ENCODE results near the gene EQTN.

The EQTN gene

GRCh38 chr9:27282269-27282668, 14.7 kb downstream of the EQTN start:
- Histone ChIP-seq H3K4me1 (ENCODE audit: control insufficient read depth, insufficient read depth, low read length) (no peaks in the 10 kb centered on the region), H3K4me3 (ENCODE audit: low read length) (no peak overlapping the region), H3K9me3 (ENCODE audit: control insufficient read depth, low read length) (no peaks in the 10 kb centered on the region), H3K27me3 (ENCODE audit: control insufficient read depth, insufficient read depth, low read length) (no peaks in the 10 kb centered on the region), H3K36me3 (ENCODE audit: control insufficient read depth, insufficient read depth, low read length) (no peaks in the 10 kb centered on the region), H3K9ac (ENCODE audit: low read length) (no peak overlapping the region)

GRCh38 chr9:27280860-27281259, 16.1 kb downstream of the EQTN start:
- Histone ChIP-seq H3K4me1 (ENCODE audit: control insufficient read depth, insufficient read depth, low read length) (no peaks in the 10 kb centered on the region), H3K27me3 (ENCODE audit: control insufficient read depth, insufficient read depth, low read length) (no peaks in the 10 kb centered on the region), H3K4me3 (ENCODE audit: low read length) (no peak overlapping the region)

GRCh38 chr9:27280249-27280648, 16.7 kb downstream of the EQTN start:
- Histone ChIP-seq H3K36me3 (ENCODE audit: control insufficient read depth, insufficient read depth, low read length) (no peaks in the 10 kb centered on the region), H3K9me3 (ENCODE audit: control insufficient read depth, low read length) (no peaks in the 10 kb centered on the region), H3K27me3 (ENCODE audit: control insufficient read depth, insufficient read depth, low read length) (no peaks in the 10 kb centered on the region), H3K9ac (ENCODE audit: low read length) (no peak overlapping the region), H3K4me3 (ENCODE audit: low read length) (no peak overlapping the region), H3K4me1 (ENCODE audit: control insufficient read depth, insufficient read depth, low read length) (no peaks in the 10 kb centered on the region)

More at GRCh38 chr9:27280860-27281259, 16.1 kb downstream of the EQTN start:
- H3K9ac ChIP-seq (ENCODE audit: low read length), result no peak overlapping the region
- no peaks in the 10 kb centered on the region for H3K9me3 ChIP-seq (ENCODE audit: control insufficient read depth, low read length)
- no peaks in the 10 kb centered on the region for H3K36me3 ChIP-seq (ENCODE audit: control insufficient read depth, insufficient read depth, low read length)

- Histone ChIP-seq H3K36me3 (ENCODE audit: control insufficient read depth, insufficient read depth, low read length) (no peaks in the 10 kb centered on the region), H3K4me1 (ENCODE audit: control insufficient read depth, insufficient read depth, low read length) (no peaks in the 10 kb centered on the region)
Observed at GRCh38 chr9:27279611-27280010, 17.3 kb downstream of the EQTN start.

GRCh38 chr9:27278374-27278773, 18.6 kb downstream of the EQTN start:
- Histone ChIP-seq H3K27me3 (ENCODE audit: control insufficient read depth, insufficient read depth, low read length) (no peaks in the 10 kb centered on the region), H3K4me3 (ENCODE audit: low read length) (no peak overlapping the region), H3K4me1 (ENCODE audit: control insufficient read depth, insufficient read depth, low read length) (peaks cover 1% of the 10 kb centered on the region), H3K9me3 (ENCODE audit: control insufficient read depth, low read length) (no peaks in the 10 kb centered on the region), H3K9ac (ENCODE audit: low read length) (no peak overlapping the region), H3K36me3 (ENCODE audit: control insufficient read depth, insufficient read depth, low read length) (no peaks in the 10 kb centered on the region)

More at GRCh38 chr9:27279611-27280010, 17.3 kb downstream of the EQTN start:
- Histone ChIP-seq H3K27me3 (ENCODE audit: control insufficient read depth, insufficient read depth, low read length) (no peaks in the 10 kb centered on the region), H3K4me3 (ENCODE audit: low read length) (no peak overlapping the region), H3K9me3 (ENCODE audit: control insufficient read depth, low read length) (no peaks in the 10 kb centered on the region), H3K9ac (ENCODE audit: low read length) (no peak overlapping the region)

- Histone ChIP-seq H3K9me3 (ENCODE audit: control insufficient read depth, low read length) (no peaks in the 10 kb centered on the region), H3K4me3 (ENCODE audit: low read length) (no peak overlapping the region), H3K27me3 (ENCODE audit: control insufficient read depth, insufficient read depth, low read length) (no peaks in the 10 kb centered on the region), H3K4me1 (ENCODE audit: control insufficient read depth, insufficient read depth, low read length) (peaks cover 5% of the 10 kb centered on the region), H3K9ac (ENCODE audit: low read length) (no peak overlapping the region), H3K36me3 (ENCODE audit: control insufficient read depth, insufficient read depth, low read length) (no peaks in the 10 kb centered on the region)
Observed at GRCh38 chr9:27276193-27277030, 20.5 kb downstream of the EQTN start.

- Histone ChIP-seq H3K9me3 (ENCODE audit: control insufficient read depth, low read length) (no peaks in the 10 kb centered on the region), H3K27me3 (ENCODE audit: control insufficient read depth, insufficient read depth, low read length) (no peaks in the 10 kb centered on the region)
Observed at GRCh38 chr9:27273186-27273585, 23.8 kb downstream of the EQTN start.

GRCh38 chr9:27272103-27272502, 24.8 kb downstream of the EQTN start:
- Histone ChIP-seq H3K9me3 (ENCODE audit: control insufficient read depth, low read length) (no peaks in the 10 kb centered on the region), H3K9ac (ENCODE audit: low read length) (no peak overlapping the region), H3K4me1 (ENCODE audit: control insufficient read depth, insufficient read depth, low read length) (peaks cover 12% of the 10 kb centered on the region), H3K36me3 (ENCODE audit: control insufficient read depth, insufficient read depth, low read length) (no peaks in the 10 kb centered on the region), H3K4me3 (ENCODE audit: low read length) (no peak overlapping the region), H3K27me3 (ENCODE audit: control insufficient read depth, insufficient read depth, low read length) (no peaks in the 10 kb centered on the region)

More at GRCh38 chr9:27273186-27273585, 23.8 kb downstream of the EQTN start:
- Histone ChIP-seq H3K4me3 (ENCODE audit: low read length) (no peak overlapping the region), H3K9ac (ENCODE audit: low read length) (no peak overlapping the region), H3K4me1 (ENCODE audit: control insufficient read depth, insufficient read depth, low read length) (peaks cover 12% of the 10 kb centered on the region), H3K36me3 (ENCODE audit: control insufficient read depth, insufficient read depth, low read length) (no peaks in the 10 kb centered on the region)

- Histone ChIP-seq H3K27me3 (ENCODE audit: control insufficient read depth, insufficient read depth, low read length) (no peaks in the 10 kb centered on the region), H3K36me3 (ENCODE audit: control insufficient read depth, insufficient read depth, low read length) (no peaks in the 10 kb centered on the region), H3K9ac (ENCODE audit: low read length) (no peak overlapping the region), H3K9me3 (ENCODE audit: control insufficient read depth, low read length) (no peaks in the 10 kb centered on the region), H3K4me1 (ENCODE audit: control insufficient read depth, insufficient read depth, low read length) (no peaks in the 10 kb centered on the region), H3K4me3 (ENCODE audit: low read length) (no peak overlapping the region)
Observed at GRCh38 chr9:27261517-27262211, 35.3 kb downstream of the EQTN start.

- Histone ChIP-seq H3K36me3 (ENCODE audit: control insufficient read depth, insufficient read depth, low read length) (no peaks in the 10 kb centered on the region), H3K27me3 (ENCODE audit: control insufficient read depth, insufficient read depth, low read length) (no peaks in the 10 kb centered on the region), H3K4me3 (ENCODE audit: low read length) (no peak overlapping the region), H3K4me1 (ENCODE audit: control insufficient read depth, insufficient read depth, low read length) (no peaks in the 10 kb centered on the region), H3K9me3 (ENCODE audit: control insufficient read depth, low read length) (no peaks in the 10 kb centered on the region), H3K9ac (ENCODE audit: low read length) (no peak overlapping the region)
Observed at GRCh38 chr9:27260789-27261516, 36.0 kb downstream of the EQTN start.

GRCh38 chr9:27258662-27259061, 38.3 kb downstream of the EQTN start:
- H3K36me3 ChIP-seq (ENCODE audit: control insufficient read depth, insufficient read depth, low read length), result no peaks in the 10 kb centered on the region
- no peaks in the 10 kb centered on the region for H3K9me3 ChIP-seq (ENCODE audit: control insufficient read depth, low read length)
- no peak overlapping the region for H3K4me3 ChIP-seq (ENCODE audit: low read length)
- H3K4me1 ChIP-seq (ENCODE audit: control insufficient read depth, insufficient read depth, low read length), result no peaks in the 10 kb centered on the region
- H3K27me3 ChIP-seq (ENCODE audit: control insufficient read depth, insufficient read depth, low read length), result no peaks in the 10 kb centered on the region
- no peak overlapping the region for H3K9ac ChIP-seq (ENCODE audit: low read length)

- peaks cover 7% of the 10 kb centered on the region for H3K4me1 ChIP-seq (ENCODE audit: control insufficient read depth, insufficient read depth, low read length)
- no peaks in the 10 kb centered on the region for H3K9me3 ChIP-seq (ENCODE audit: control insufficient read depth, low read length)
- H3K4me3 ChIP-seq (ENCODE audit: low read length), result no peak overlapping the region
- H3K36me3 ChIP-seq (ENCODE audit: control insufficient read depth, insufficient read depth, low read length), result no peaks in the 10 kb centered on the region
- no peaks in the 10 kb centered on the region for H3K27me3 ChIP-seq (ENCODE audit: control insufficient read depth, insufficient read depth, low read length)
- H3K9ac ChIP-seq (ENCODE audit: low read length), result no peak overlapping the region
Observed at GRCh38 chr9:27248702-27249101, 48.2 kb downstream of the EQTN start.

All from mucosa of stomach (tissue), 1 donor.